HG03108 (cell line): ENCODE data around the gene RFX6.

Experiments used
- ATAC-seq: cut with Tn5 transposase; IDR thresholded peaks from one replicate; pipeline ENCODE4 v1.9.1; 2021; ENCODE audit warnings: moderate library complexity; ENCODE audit not compliant: unreplicated experiment

RFX6 gene

DNA sequence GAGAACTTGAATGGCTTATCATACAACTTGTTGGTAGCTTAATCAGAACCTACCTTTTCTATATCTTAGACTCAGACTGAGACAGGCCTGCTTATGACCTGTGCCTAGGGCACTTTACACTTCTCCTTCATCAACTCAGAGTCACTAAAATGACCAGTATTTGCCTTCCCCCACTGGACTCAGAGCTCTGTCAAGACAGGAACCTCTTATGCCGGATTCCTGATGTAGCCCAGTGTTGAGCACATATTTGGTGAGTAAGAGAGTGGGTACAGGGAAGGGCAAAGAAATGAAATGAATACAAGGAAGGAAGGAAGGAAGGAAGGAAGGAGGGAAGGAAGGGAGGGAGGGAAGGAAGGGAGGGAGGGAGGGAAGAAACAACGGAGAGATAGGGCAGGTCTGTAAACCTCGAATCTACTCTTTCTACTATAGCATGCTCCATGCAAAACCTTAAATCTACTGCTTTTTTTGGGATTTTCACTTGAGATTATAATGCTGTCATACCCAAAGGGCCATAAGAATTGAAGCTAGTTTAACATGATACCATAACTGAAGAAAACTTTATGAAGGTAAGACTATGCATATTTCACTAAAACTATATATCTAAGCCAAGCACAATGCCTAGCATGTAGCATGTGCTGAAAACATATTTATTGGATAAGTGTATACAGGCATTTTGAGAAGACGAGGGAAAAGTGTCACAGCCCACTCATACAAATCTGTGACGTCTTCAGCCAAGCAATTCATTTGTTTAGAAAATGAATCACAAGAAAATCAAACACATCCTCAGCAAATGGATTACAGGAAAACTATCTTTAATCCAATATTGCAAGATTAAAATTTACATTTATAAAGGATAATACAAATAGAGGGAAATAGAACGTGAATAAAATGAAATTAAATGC, 89.9 kb downstream of the RFX6 start:
- no peak for ATAC-seq

DNA sequence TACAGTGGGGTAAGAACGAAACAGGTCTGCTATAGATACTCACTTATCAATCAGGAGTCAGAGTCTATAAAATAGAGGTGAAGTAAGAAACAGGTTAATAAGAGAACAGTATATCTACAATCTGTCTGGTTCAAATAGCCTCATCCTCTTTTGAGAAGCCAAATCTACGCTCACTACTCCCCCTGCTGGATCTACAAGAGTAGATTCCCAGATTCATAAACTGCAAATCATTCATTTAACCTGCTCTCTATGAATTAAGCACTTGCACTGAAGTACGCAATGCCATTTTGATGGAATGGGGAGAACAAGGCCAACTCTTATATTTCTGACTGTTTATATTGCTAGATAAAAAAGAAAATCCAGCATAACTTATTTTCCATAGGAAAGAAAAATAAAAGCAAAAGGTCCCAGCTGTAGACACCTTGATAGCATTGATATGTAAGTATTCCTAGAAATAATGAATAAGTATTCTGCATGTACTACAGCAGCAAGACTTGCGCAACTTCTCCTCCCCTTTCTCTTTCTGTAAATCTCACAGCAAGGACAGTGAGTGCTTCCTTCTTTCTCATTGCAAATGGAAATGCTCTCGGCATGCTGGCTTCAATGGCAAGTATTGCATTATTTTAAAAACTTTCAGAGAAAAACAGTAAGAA, 92.3 kb downstream of the RFX6 start:
- ATAC-seq, result no peak

GRCh38 chr6:116971959-116972358, 94.9 kb downstream of the RFX6 start:
- peak; percentile 65 for ATAC-seq

- no peak for ATAC-seq
Measured at GRCh38 chr6:116973976-116974375, 96.9 kb downstream of the RFX6 start.

DNA sequence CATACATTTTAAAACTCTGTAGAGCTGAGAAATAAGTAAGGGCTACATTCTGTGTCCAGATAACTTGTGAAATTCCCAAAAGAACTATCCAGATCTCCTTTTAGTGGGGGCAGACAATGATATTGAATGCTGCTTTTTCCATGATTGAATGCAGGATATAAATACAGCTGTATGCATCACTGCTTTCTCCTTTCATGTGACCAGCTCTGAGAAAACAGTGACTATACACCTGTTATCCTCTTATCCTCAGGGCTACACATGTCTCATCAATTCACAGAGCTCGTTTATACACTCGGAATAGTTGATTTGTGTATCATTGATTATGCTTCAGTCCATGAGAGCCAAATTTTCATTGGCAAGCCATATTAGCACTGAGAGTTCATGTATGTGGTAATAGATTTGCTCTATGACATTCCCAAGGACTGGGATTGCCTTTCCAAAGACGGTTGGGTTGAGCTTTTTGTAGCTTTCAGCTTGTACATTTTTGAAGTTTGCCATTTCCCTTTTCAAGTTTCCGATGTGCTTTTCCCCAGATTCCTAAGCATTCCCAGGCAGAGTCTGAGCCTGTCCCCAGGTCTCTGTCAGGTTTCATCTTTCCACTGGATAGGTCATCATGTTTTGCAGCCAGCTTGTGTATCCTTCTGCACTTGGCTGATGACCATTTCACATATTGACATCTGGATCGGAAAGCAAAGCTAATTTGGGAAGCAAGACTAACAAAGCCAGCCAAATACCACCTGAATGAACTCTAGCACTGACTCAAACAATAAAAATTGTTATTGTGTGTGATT, 97.7 kb downstream of the RFX6 start:
- no peak for ATAC-seq

- ATAC-seq, result no peak
Measured at GRCh38 chr6:116975600-116975999, 98.6 kb downstream of the RFX6 start.

DNA sequence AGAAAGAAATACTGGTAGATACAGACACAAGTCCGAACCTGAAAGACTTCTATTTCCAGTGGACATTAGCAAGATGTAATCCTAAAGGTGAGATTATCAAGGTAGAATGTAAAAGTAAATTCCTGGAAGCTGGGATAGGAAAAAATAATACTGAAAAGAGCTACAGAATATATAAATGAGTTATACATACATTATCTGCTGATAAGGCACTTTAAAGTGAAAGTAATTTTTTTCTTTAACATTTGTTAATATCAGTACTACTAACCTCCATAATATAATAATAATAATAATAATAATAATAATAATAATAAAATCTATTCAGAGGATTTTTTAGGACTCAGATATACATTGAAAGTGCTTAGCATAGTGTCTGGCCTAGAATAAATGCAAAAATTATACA, 102.5 kb downstream of the RFX6 start:
- ATAC-seq, result no peak
